Measurements from ENCODE around the gene IQCC. TPM values are rescaled to one million over a fixed set of nuclear protein-coding genes. Genes with fewer than 3 reads are reported as not detected.

IQCC gene
- polyA plus RNA-seq, 3 donors = 7.7 to 11.0 (median 8.1) TPM

- no peak for DNase-seq (ENCODE audit: extremely low read depth in 1 of 11, low read depth in 9 of 11, low spot score in 4 of 11)
These were observed 19.0 kb upstream of the IQCC start for GRCh38 chr1:32186491-32186890.

- DNase-seq (ENCODE audit: extremely low read depth in 1 of 11, low read depth in 9 of 11, low spot score in 4 of 11) = no peak
These were observed 17.6 kb upstream of the IQCC start for GRCh38 chr1:32187850-32188249.

GRCh38 chr1:32192220-32192948, 13.1 kb upstream of the IQCC start:
- no peak for DNase-seq (ENCODE audit: extremely low read depth in 1 of 11, low read depth in 9 of 11, low spot score in 4 of 11)

GRCh38 chr1:32194984-32195383, 10.5 kb upstream of the IQCC start:
- no peak for DNase-seq (ENCODE audit: extremely low read depth in 1 of 11, low read depth in 9 of 11, low spot score in 4 of 11)

- no peak for DNase-seq (ENCODE audit: extremely low read depth in 1 of 11, low read depth in 9 of 11, low spot score in 4 of 11)
These were observed 9.9 kb upstream of the IQCC start for GRCh38 chr1:32195531-32195930.

- DNase-seq (ENCODE audit: extremely low read depth in 1 of 11, low read depth in 9 of 11, low spot score in 4 of 11) = no peak
These were observed 9.3 kb upstream of the IQCC start for GRCh38 chr1:32195972-32196823.

GRCh38 chr1:32197074-32197473, 8.4 kb upstream of the IQCC start:
- DNase-seq (ENCODE audit: extremely low read depth in 1 of 11, low read depth in 9 of 11, low spot score in 4 of 11) = no peak

- DNase-seq (ENCODE audit: extremely low read depth in 1 of 11, low read depth in 9 of 11, low spot score in 4 of 11) = no peak
These were observed 7.6 kb upstream of the IQCC start for GRCh38 chr1:32197837-32198236.

- DNase-seq (ENCODE audit: extremely low read depth in 1 of 11, low read depth in 9 of 11, low spot score in 4 of 11) = no peak
These were observed 7.0 kb upstream of the IQCC start for GRCh38 chr1:32198237-32199042.

- DNase-seq (ENCODE audit: extremely low read depth in 1 of 11, low read depth in 9 of 11, low spot score in 4 of 11) = no peak
These were observed 6.3 kb upstream of the IQCC start for GRCh38 chr1:32199043-32199716.

- DNase-seq (ENCODE audit: extremely low read depth in 1 of 11, low read depth in 9 of 11, low spot score in 4 of 11) = no peak
These were observed 5.8 kb upstream of the IQCC start for GRCh38 chr1:32199717-32200072.

- DNase-seq (ENCODE audit: extremely low read depth in 1 of 11, low read depth in 9 of 11, low spot score in 4 of 11) = peak in 1 of 11 donors; percentile 53
These were observed 5.1 kb upstream of the IQCC start, which contains the start of gene CCDC28B for GRCh38 chr1:32200226-32201010. TSS of gene CCDC28B (plus strand) at chr1:32200595. CDS start at chr1:32201936, 1,341 bp downstream.

- DNase-seq (ENCODE audit: extremely low read depth in 1 of 11, low read depth in 9 of 11, low spot score in 4 of 11) = peak in 1 of 11 donors; percentile 56
These were observed 4.2 kb upstream of the IQCC start for GRCh38 chr1:32201011-32201855.

GRCh38 chr1:32204943-32205361, 519 bp upstream of the IQCC start:
- no peak for DNase-seq (ENCODE audit: extremely low read depth in 1 of 11, low read depth in 9 of 11, low spot score in 4 of 11)

- DNase-seq (ENCODE audit: extremely low read depth in 1 of 11, low read depth in 9 of 11, low spot score in 4 of 11) = no peak
These were observed 3.0 kb downstream of the IQCC start for GRCh38 chr1:32208469-32208868.

GRCh38 chr1:32208891-32209328, 3.4 kb downstream of the IQCC start, which contains the start of gene DCDC2B:
TSS of gene DCDC2B (plus strand) at chr1:32209089. CDS start at chr1:32209094, 5 bp downstream.
- DNase-seq (ENCODE audit: extremely low read depth in 1 of 11, low read depth in 9 of 11, low spot score in 4 of 11) = no peak
